ENCODE measurements around the gene NDC80. TPM values are rescaled to one million over a fixed set of nuclear protein-coding genes. Genes with fewer than 3 reads are reported as not detected.
A peak's percentile ranks its signal among the peaks of the same experiment; 100 is the strongest.

The NDC80 gene
- total RNA-seq, 3 donors from 2014 or later (not counting 1 experiment from before 2014, with no cell fraction given): 3.4 to 6.5 (median 5.5) TPM

- TF ChIP-seq CTCF (IDR thresholded peaks at IDR 0.05): no peak
- peak in 2 of 3 donors; percentile 40 to 47 for ATAC-seq
- H3K9me3 Mint-ChIP-seq: no peaks in the 10 kb centered on the region
These were observed 18.1 kb downstream of the NDC80 start for GRCh38 chr18:2589345-2590068.

DNA sequence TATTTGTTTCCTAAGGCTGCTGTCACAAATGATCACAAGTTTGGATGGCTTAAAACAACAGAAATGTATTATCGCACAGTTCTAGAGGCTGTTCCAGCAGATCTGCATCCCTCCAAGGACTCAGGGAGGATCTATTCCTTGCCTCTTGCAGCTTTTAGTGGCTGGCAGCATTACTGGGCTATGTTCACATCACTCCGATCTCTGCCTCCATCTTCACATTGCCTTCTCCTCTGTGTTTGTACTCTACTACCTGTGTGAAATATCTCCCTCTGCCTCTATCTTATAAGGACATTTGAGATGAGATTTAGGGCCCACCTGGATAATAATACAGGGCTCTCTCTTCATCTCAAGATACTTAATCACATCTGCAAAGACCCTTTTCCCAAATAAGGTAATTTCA, 18.9 kb downstream of the NDC80 start:
- Mint-ChIP-seq H3K27me3 (ENCODE audit: low read depth in 2 of 2) (no peaks in the 10 kb centered on the region), H3K4me3 (peak overlapping the region; percentile 87), H3K36me3 (no peaks in the 10 kb centered on the region), H3K27ac (peak overlapping the region; percentile 86 to 94), H3K9me3 (no peaks in the 10 kb centered on the region), H3K4me1 (peaks cover 16 to 24% of the 10 kb centered on the region in 2 donors)
- DNase-seq: peak in 1 of 2 donors; percentile 28
- peak overlapping the region; percentile 88 for H3K27ac ChIP-seq (ENCODE audit: low read length)
- peaks cover 3% of the 10 kb centered on the region for H3K4me1 ChIP-seq (ENCODE audit: control insufficient read depth, insufficient read depth, low read length)
- H3K9me3 ChIP-seq (ENCODE audit: control insufficient read depth, insufficient read depth, low read length): no peaks in the 10 kb centered on the region
- H3K4me3 ChIP-seq (ENCODE audit: low read length): peak overlapping the region; percentile 26
- no peaks in the 10 kb centered on the region for H3K36me3 ChIP-seq (ENCODE audit: control insufficient read depth, insufficient read depth, low read length)
- peak in 2 of 3 donors; percentile 45 to 53 for ATAC-seq
- intact Hi-C loops (cut with micrococcal nuclease): no loop called here
- no peaks in the 10 kb centered on the region for H3K27me3 ChIP-seq (ENCODE audit: control insufficient read depth, insufficient read depth, low read length)
- WGBS (ENCODE audit: insufficient coverage): 76% methylated on average over 2 of the region's 2 CpGs
- TF ChIP-seq CTCF (IDR thresholded peaks at IDR 0.05): no peak

More at GRCh38 chr18:2589345-2590068, 18.1 kb downstream of the NDC80 start:
- intact Hi-C loops (cut with micrococcal nuclease): no loop called here
- H3K4me1 Mint-ChIP-seq: peaks cover 16 to 24% of the 10 kb centered on the region in 2 donors
- H3K27ac ChIP-seq (ENCODE audit: low read length): peak overlapping the region; percentile 88
- H3K4me3 Mint-ChIP-seq: peak overlapping the region; percentile 87
- H3K9me3 ChIP-seq (ENCODE audit: control insufficient read depth, insufficient read depth, low read length): no peaks in the 10 kb centered on the region
- peaks cover 3% of the 10 kb centered on the region for H3K4me1 ChIP-seq (ENCODE audit: control insufficient read depth, insufficient read depth, low read length)
- no peaks in the 10 kb centered on the region for H3K27me3 ChIP-seq (ENCODE audit: control insufficient read depth, insufficient read depth, low read length)
- H3K36me3 ChIP-seq (ENCODE audit: control insufficient read depth, insufficient read depth, low read length): no peaks in the 10 kb centered on the region
- H3K4me3 ChIP-seq (ENCODE audit: low read length): peak overlapping the region; percentile 26
- peak in 1 of 2 donors; percentile 53 for DNase-seq
- WGBS (ENCODE audit: insufficient coverage): 69% methylated on average over 2 of the region's 3 CpGs
- H3K27ac Mint-ChIP-seq: peak overlapping the region; percentile 86 to 94
- no peaks in the 10 kb centered on the region for H3K27me3 Mint-ChIP-seq (ENCODE audit: low read depth in 2 of 2)
- H3K36me3 Mint-ChIP-seq: no peaks in the 10 kb centered on the region

DNA sequence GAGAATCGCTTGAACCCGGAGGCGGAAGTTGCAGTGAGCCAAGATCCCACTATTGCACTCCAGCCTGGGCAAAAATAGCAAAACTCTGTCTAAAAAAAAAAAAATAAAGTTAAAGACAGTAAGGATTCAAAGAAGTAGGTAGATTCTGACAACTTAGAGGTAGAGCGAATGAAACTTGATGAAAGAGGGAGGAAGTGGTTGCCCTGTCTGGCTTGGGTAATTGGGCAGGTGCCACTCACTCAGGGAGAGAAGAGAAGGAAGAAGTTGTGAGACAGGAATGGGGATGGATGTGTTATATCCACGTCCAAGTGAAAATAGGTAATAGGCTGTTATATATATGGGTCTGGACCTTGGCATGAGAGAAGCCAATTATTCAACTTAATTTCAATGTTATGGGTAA, 26.3 kb downstream of the NDC80 start:
- Mint-ChIP-seq H3K4me1 (peaks cover 10 to 11% of the 10 kb centered on the region in 2 donors), H3K4me3 (no peak overlapping the region), H3K9me3 (no peaks in the 10 kb centered on the region), H3K27me3 (ENCODE audit: low read depth in 2 of 2) (no peaks in the 10 kb centered on the region), H3K36me3 (no peaks in the 10 kb centered on the region), H3K27ac (peak overlapping the region in 1 of 2 donors; percentile 1)
- H3K9me3 ChIP-seq (ENCODE audit: control insufficient read depth, insufficient read depth, low read length): no peaks in the 10 kb centered on the region
- no peak for TF ChIP-seq CTCF (IDR thresholded peaks at IDR 0.05)
- DNase-seq (peak in 1 of 2 donors; percentile 54), ATAC-seq (no peak)
- WGBS (ENCODE audit: insufficient coverage): 80% methylated on average over 5 of the region's 5 CpGs
- no peaks in the 10 kb centered on the region for H3K27me3 ChIP-seq (ENCODE audit: control insufficient read depth, insufficient read depth, low read length)
- H3K36me3 ChIP-seq (ENCODE audit: control insufficient read depth, insufficient read depth, low read length): no peaks in the 10 kb centered on the region
- no peak overlapping the region for H3K4me3 ChIP-seq (ENCODE audit: low read length)
- intact Hi-C loops (cut with micrococcal nuclease): no loop called here
- H3K4me1 ChIP-seq (ENCODE audit: control insufficient read depth, insufficient read depth, low read length): peaks cover 3% of the 10 kb centered on the region
- no peak overlapping the region for H3K27ac ChIP-seq (ENCODE audit: low read length)
